Measurements from ENCODE around the gene PLA2G2C.
A peak's percentile ranks its signal among the peaks of the same experiment; 100 is the strongest.
"Not testable (repeated sequence)": the region's sequence is repeated elsewhere in the genome, so short reads cannot be mapped to it uniquely, and the experiment has no call there.

PLA2G2C gene, protein sequence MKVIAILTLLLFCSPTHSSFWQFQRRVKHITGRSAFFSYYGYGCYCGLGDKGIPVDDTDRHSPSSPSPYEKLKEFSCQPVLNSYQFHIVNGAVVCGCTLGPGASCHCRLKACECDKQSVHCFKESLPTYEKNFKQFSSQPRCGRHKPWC

DNA sequence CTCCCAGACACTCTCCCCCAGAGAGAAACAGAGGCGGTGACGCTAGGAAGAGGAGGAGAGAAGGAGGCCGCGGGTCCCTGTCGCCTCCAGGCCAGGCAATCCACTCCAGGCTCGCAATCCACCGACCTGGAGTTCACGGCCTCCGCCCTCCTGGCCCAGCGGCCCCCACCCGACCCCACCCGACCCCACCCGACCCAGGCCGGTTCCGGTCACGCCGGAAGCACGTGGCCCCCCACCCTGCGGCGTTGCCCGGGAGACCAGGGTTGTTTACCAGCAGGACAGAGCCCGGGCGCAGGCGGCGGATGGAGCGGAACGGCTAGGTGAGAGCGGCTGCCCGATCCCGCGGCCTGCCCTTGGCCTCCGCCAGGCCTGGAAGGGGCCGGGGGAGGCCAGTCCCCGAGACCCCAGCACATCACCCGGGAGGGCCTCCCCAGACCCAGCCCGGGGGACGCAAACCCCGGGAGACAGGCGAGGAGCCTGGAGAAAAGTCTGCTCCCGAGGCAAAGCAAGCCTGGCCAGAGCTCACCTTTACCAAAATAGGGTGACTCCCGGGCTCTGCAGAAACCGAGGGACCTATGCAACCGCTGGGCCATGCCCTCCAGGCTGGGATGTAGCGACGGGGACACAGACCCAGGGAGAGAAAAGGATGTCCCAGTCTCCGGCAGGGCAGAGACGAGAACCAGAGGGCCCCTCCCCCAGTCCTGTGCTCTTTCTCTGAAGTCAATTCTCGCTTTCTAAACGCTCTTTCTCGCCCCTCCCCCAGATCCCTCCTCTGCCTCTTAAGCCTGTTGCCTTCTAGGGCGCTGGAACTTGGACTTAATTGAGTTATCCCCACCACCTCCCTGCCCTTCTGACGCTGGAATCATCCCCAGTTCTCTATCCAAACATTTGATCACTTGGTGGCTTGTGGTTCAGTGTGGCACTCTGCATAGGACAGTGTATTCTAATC is at the start of gene PLA2G2C, which contains the start of gene UBXN10:
Gene PLA2G2C (minus strand): TSS at position 685 of the 949 bp plus-strand sequence. CDS start 9,155 bp downstream, outside the sequence.
Gene UBXN10 (plus strand): TSS at position 263 of the 949 bp plus-strand sequence. CDS start 4,466 bp downstream, outside the sequence.
- DNase-seq (ENCODE audit: low spot score), result peak; percentile 74

DNA sequence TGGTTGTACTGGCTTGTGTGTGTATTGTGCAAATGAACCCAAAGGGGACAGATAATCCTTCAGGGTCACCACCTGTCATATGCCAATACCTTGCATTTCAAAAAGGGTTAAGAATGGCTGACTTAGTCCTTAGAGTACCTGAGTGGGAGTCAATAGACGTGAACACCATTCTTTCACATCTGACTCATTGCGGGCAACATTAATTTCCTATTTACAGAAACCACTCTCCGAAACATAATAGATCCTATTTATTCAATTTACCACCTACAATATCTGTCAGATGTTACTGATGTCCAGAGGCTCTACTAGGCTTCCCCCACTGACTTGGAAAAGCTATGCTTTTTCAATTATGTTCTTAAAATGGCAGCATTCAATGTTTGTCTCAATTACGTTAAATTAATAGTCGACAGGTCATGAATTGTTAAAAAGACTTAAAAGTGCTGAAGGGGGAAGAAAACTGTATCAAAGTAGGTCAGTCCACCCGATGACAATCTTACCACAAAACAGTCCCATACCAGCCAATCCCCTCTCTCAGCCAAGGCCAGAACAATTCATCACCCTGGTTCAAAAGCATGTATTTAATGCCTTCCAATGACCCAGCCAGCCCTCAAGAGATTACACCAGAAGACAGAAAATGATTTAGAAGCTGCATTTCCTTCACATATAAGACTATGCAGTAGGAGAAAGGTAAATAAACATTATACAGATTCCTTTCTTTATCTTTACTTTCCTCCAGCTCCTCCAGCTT is 48.6 kb upstream of the PLA2G2C start:
- DNase-seq (ENCODE audit: low spot score), result no peak

DNA sequence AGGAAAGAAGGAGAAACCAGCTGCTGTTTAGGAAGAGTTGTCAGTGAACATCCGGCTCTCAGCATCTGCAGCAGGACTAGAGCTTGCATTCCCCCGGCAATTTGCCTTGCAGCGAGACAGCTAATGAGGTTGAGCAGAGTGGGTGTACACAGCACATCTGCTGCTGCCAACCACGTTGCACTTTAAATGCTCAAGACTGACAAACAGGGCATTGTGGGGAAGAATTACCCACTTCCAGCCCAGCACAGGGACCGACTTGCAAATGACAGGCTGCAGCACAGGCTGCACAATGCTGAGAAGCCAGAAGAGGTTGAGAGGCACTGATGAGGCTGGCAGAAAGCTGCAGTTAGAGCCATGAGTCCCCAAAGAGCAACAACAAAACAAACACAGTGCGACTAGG is 47.5 kb upstream of the PLA2G2C start:
- DNase-seq (ENCODE audit: low spot score), result no peak

DNA sequence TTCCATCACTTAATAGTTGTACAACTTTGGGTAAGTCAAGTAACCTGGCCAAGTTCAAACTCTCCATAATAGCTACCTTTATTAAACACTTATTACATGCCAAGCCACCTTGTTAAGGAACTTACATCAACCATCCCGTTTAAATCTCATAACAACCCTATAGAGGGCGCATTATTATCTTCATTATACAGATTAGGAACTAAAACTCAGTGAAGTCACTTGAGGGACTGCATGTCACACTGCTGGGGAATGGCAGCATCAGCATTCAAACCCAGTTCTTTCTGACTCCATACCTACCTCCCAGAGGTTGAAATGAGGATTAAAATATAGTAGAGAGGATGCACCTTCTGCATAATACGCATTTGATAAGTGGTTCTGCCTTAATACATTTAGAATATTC is 47.1 kb upstream of the PLA2G2C start:
- DNase-seq (ENCODE audit: low spot score), result no peak

DNA sequence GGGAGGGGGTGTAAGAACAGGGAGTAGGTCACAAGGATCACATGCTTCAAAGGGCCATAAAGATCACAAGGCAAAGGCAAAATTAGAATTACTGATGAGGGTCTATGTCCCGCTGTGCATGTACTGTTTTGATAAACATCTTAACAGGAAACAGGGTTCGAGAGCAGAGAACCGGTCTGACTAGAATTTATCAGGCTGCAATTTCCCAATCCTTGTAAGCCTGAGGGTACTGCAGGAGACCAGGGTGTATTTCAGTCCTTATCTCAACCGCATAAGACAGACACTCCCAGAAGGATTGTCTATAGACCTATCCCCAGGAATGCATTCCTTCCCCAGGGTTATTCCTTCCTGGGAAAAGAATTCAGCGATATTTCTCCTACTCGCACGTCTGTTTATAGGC is 46.2 kb upstream of the PLA2G2C start:
- DNase-seq (ENCODE audit: low spot score), result not testable (repeated sequence)

DNA sequence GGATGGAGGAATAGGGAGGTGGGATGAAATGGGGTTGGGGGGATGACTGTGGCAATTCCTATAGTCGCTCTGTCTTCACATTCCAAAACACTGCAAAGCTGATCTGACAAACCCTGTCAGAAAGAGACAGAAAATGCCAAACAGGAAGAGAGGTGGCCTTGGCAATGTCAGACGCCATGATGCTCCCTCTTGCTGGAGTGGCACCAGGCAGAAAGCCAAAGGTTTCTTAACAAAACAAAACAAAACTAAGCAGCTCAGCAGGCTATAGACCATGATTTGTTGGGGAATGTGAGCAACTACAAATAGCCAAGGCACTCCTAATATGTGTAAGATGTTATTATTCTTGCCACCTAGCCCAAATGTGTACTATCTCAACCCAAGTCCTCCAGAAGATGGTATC is 42.9 kb upstream of the PLA2G2C start:
- no peak for DNase-seq (ENCODE audit: low spot score)

DNA sequence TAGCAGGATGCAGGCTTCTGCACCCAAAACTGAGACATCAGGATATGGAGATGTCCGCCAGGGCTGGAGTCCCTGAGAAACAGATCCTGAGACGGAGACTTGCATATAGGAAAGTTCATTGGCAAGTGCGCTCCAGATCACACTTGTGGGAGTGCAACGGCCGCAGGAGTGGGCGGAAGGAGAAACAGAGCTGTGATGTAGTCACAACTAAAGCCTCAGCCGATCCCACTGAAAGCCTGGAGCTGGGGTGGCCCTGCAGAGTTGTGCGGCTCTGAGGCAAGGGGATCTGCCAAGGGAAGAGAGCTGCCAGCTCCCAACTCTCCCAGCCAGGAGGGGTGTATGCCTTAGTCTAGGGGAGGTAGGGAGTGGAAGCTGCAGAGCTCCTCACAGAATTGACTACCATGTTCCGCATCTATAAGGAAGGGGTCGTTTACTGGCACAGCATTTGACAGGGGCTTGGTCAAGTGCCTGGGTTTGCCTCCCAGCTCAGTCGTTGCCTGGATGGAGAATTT is 42.1 kb upstream of the PLA2G2C start:
- no peak for DNase-seq (ENCODE audit: low spot score)

DNA sequence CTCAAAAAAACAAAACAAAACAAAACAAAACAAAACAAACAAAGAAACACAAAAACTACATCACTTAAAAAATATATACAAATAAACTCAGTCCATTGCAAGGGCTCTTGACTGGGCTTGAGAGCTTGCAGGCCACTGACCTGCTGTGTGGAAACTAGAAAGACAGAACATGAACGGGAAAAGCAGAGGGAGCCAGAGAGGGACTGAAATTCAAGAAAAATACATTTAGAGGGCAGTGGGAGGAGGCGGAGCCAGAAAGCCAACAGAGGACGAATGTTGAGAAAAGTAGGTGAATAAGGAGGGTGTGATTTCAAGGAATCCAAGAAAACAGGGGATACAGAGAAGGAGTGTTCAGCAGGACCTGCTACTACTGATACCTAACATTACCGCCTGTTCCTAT is 41.4 kb upstream of the PLA2G2C start:
- no peak for DNase-seq (ENCODE audit: low spot score)

DNA sequence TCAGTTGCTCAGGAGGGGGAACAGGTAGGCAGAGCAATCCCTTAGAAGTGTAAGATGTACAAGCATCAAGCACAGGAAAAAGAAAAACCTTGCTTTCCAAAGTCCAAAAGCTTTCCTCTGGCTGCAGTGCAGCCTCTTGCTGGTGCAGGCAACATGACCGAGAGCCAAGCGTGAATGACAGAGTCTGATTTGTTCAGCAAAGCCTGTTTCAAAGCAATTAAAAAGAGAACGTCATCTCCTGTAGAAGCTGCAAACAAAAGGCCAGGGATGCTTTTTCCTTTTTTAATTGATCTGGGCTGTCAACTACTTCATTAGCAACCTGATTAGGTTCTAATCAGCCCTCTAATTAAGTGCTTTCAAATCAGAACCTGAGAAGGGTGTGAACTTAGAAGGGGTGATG is 38.2 kb upstream of the PLA2G2C start:
- no peak for DNase-seq (ENCODE audit: low spot score)

DNA sequence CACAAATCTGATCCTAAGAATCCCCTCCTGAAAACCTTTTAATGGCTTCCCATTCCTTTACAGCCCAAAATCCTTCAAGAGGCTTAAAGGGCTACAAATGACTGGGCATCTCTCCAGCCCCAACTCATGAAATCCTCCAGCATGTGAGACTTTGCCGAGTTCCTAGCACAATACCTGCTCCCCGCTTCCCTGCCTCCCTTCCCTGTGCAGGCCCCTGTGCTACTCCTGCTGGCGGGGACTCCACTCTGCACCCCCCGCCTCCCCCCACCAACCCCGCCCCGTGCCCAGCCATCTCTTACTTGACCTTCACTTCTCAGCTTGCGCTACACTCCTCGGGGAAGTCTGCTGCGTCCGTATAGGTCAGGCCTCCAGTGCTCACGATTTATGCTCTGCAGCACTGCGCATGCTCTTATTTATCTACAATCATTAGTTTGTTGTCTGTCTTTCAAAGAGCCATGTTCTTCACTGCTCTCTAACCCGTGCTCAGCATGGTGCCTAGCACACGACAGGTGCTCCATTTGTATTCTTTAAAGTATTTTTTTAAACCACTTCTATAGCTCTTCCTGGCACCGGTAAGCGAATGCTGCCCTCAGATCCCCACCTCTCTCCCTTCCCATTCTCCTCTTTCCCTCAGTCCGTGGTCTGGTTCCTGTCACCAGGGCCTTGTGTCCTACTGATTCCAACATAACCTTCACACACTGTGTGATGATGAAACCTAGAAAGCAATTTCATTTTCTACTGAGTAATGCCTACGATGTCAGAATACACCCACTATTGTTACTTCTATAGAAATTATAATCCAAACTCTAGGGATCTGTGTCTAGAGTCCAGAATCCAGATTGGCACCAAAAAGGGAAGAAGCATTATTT is 37.5 kb upstream of the PLA2G2C start:
- DNase-seq (ENCODE audit: low spot score), result no peak

DNA sequence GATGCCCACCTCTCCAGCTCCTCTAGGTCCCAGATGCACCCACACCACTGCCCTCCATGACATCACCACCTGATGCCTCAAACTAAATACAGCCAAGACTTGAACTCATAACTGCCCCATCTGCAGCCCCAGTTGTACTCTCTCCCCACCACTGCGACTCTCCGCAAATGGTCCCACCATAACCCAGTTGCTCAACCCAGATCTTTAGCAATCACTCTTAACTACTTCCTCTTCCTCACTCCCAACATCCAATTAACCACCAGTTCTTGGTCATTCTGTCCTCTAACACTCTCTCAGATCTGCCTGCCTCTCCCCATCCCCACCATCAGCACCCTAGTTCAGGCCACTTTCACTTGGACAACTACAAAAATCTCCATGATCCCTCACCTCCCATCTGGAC is 36.8 kb upstream of the PLA2G2C start:
- no peak for DNase-seq (ENCODE audit: low spot score)

DNA sequence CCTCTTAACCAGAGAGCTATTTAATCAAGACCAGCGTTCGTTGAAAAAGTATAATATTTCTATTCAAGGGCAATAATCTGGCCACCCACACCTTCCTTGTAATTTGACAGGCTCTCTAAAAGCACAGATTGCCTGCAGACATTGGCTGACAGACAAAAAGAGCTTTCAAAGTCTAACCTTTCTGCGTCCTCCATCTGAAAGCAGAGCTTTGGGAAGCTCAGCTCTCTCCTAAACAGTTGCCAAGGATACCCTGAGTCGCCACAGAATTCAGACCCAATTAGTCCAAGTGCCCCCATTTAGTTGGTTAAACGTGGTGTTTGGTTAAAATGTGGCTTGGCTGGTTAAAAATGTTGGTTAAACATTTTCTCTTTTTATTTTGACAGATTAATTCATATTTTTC is 33.7 kb upstream of the PLA2G2C start:
- no peak for DNase-seq (ENCODE audit: low spot score)

DNA sequence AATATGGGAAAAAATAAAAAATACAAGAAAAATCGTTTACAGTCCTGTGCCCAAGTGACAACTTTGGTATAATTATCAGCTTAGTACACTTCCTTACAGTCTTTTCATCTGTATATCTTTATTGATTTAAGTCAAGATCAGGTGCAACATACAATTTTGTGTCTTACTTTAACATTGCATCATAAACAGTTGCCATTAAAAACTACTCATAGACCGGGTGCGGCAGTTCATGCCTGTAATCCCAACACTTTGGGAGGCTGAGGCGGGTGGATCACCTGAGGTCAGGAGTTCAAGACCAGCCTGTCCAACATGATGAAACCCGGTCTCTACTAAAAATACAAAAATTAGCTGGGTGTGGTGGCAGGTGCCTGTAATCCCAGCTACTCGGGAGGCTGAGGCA is 32.7 kb upstream of the PLA2G2C start:
- not testable (repeated sequence) for DNase-seq (ENCODE audit: low spot score)

DNA sequence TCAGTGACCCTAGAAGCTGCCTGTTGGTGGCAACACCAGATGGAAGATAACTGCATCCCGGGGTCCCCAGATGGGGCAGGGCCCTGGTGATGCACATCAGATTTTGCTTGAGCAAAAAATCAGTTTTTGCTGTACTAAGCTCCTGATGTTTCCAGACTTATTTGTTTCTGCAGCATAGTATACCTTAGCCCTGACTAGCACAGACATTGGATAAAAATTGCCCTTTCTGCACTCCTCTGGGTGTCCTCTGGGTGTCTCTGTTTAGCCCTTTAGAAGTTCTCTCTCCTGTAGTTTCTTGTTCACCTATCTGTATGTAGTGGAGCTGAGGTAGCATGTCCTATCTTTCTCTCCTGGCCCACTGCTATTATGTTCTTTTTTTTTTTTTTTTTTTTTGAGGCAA is 30.3 kb upstream of the PLA2G2C start:
- no peak for DNase-seq (ENCODE audit: low spot score)

DNA sequence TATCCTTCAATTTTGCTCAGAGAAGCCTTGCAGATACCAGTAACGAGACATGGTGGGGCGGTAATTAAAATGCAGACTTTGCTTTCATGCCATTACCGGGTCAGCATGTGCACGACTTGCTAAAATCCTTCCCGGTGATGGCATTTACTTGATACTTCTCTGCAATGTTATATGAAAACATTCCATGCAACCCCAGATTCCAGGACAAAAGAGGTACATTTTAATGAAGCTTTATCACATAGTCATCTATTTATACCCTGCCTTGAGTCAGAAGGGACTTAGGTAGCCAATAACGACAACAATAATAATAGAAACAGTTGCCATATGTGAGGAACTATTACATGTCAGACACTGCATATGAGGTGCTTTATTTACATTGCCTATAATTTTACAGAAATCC is 29.4 kb upstream of the PLA2G2C start:
- no peak for DNase-seq (ENCODE audit: low spot score)

DNA sequence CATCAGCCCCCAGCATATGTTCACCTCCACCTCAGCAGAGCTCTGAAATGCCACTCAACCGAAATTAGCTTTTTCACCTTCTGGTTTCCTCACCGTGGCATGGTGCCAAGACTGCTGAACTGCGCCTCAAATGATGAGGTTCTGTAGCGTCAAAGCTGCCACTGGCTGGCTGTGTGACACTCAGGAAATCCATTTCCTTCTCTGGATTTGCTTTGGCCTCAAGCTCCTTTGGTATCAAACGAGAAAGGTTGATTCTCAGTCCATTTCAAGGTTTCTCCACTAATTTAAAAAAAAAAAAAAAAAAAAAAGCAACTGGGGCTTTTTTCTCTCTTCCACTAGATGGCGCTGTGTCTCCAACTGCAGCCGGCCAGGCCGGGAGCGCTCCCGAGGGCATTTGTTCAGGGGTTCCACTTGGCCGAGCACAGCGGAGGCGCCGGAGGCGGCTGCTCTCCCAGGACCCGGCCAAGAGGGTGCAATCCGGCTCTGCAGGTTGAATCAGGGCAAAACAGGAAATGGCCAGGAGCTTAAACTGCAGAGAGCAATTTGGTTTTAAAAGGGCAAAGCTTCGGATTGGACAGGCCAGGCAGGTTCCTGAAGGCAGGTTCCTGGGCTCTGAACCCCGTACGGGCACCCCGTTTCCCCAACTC is 26.5 kb upstream of the PLA2G2C start:
- peak; percentile 62 for DNase-seq (ENCODE audit: low spot score)

DNA sequence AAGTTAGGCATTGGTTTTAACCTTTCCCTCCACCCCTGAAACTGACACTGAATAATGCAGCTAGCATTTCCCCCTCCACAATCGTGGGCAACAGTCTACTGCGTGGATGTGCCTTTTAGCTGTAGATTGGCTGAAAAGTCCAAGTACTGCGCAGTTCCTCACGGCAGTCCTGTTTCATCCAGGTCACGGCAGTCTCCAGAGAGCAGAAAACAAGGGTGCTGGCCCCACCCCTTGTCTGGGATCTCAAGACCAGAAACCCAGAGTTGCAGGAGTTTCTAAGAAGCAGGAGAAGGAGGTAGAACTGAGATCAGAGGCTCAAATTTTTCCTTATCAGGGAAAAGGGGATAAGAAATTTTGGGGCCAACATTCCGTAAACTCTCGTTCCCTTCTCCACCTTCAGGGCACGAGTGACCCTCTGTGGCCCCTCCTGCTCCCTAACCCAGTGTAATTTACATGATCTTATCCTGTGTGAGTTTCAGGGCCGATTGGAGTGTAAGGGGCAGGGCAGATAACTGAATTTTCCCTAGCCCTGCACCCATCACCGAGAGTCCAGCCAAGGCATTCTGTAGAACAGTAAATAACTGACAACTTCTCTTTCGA is 25.9 kb upstream of the PLA2G2C start:
- no peak for DNase-seq (ENCODE audit: low spot score)

DNA sequence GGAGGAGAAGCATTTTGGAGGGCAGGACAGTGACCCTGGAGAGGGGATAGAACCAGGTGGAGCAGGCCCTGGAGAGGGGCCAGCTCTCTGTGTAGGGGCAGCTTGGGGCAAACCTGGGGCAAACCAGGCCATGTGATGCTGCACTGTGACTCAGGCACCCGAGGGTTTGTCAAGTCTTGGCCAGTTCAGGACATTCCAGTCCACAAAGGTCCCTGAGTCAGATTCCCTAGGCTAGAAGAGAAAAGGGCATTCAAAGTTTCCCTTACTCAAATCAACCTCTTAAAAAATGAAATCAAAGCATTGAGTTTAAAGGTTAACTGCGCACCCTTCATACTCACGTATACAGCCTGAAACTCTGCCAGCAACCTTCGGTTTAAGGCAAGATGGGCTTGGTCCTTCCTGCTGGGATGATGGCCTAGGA is 25.2 kb upstream of the PLA2G2C start:
- DNase-seq (ENCODE audit: low spot score), result no peak

DNA sequence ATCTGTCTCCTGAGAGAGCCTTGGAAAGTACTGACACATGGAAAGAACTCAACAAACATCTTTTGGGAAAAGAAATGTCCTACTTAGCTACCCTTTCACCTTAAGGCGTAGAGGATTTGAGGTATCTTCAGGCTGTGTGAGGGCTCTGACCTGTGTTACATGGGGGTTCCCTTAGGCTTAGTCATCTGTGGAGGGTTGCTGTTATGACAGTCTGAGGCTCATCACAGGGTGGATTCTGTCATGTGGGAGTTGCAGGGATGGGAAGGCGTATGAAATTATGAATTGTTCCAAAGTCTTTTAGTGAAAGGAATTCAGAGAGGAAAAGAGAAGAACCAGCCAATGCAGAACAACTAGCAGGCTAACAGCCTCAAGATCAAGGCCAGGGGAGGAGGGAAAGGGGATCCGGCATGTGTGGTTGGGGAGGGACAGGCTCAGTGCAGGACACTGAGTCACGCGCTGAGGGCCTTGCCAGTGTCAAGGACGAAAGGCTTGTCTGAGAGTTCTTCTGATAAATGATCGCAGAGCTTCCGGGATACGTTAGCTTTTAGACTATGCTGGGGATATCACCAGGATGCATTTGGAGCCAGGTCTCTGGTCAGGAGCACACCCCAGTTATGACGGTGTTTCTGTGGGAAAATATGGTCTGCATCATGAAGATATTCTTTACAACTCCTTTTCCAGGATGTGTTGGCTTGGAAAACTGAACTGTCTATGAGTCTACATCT is 24.6 kb upstream of the PLA2G2C start:
- no peak for DNase-seq (ENCODE audit: low spot score)

DNA sequence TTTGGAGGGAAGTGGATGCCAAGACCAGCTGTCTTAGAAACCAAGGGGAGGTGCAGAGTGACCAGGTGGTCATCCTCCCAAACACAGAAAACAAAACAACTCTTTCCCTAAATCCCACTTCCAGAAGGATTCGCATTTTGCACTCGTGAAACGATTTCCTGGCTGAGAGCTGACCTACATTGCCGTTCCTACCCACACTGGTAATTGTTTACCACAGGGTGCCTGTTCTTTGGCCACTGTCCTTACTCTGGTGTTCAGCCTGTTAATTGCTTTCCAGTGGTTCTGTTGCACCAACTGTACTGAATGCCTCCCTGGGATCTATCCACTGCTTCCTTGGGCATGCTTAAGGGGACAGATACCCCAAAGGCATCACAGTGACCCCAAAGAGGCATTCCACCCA is 23.2 kb upstream of the PLA2G2C start:
- DNase-seq (ENCODE audit: low spot score), result no peak

All from hematopoietic multipotent progenitor cell treated with erythropoietin and hydrocortisone succinate and interleukin-3 and kit ligand, for 17 days (in vitro differentiated cells).